Ovary (tissue), 9 donors: ENCODE data around the gene HRH2. TPM values are rescaled to one million over a fixed set of nuclear protein-coding genes. Genes with fewer than 3 reads are reported as not detected.
"Not testable (repeated sequence)": the region's sequence is repeated elsewhere in the genome, so short reads cannot be mapped to it uniquely, and the experiment has no call there.

Source experiments
- DNase-seq, 5 donors: peaks; one replicate each; pipeline ENCODE4 v3.0.0-alpha.2; 2019 to 2020
- H3K27ac ChIP-seq, 2 donors: fragments of 200-600 bp; one replicate each; pipeline versions ENCODE4 v1.5.1 to v1.8.0; 2019 to 2022
- H3K27me3 ChIP-seq: fragments of 200-600 bp; one replicate; pipeline ENCODE4 v1.8.0; 2022
- H3K36me3 ChIP-seq: fragments of 200-600 bp; sonication (generic); one replicate; pipeline ENCODE4 v1.5.1; 2019
- H3K4me1 ChIP-seq: one replicate; pipeline ENCODE4 v1.8.1; 2013; ENCODE audit warnings: mild to moderate bottlenecking, moderate library complexity; ENCODE audit not compliant: insufficient read depth
- H3K4me3 ChIP-seq: fragments of 200-600 bp; sonication (generic); one replicate; pipeline ENCODE4 v1.5.1; 2017
- H3K9me3 ChIP-seq, 2 donors: fragments of 200-600 bp in 1 of 2; sonication (generic) in 1 of 2; one replicate each; pipeline versions ENCODE4 v1.5.1 to v1.8.1; 2013 to 2019; ENCODE audit warnings: mild to moderate bottlenecking in 1 of 2, moderate library complexity in 1 of 2
- CTCF ChIP-seq, 3 donors: fragments of 450-650 bp in 2 of 3; fragments of 200-600 bp in 1 of 3; IDR thresholded peaks; one replicate each; pipeline versions ENCODE4 v1.5.1 to v1.8.0; 2016 to 2022; ENCODE audit warnings: antibody characterized with exemption in 3 of 3, mild to moderate bottlenecking in 1 of 3
- EP300 ChIP-seq: sonication (generic); formaldehyde crosslinking; IDR thresholded peaks from one replicate; pipeline ENCODE4 v1.6.1; 2017; ENCODE audit warnings: antibody characterized with exemption
- POLR2A ChIP-seq: fragments of 450-650 bp; IDR thresholded peaks from one replicate; pipeline ENCODE4 v1.6.1; 2017; ENCODE audit warnings: antibody characterized with exemption, mild to moderate bottlenecking, moderate library complexity
- WGBS, 3 donors: extraction: QIAGEN DNeasy Blood & Tissue Kit in 1 of 3; methylation state at CpG; one replicate each; pipeline versions ENCODE4 v1.1.5 to v1.1.7; 2013 to 2017; 5-methylcytosine and 5-hydroxymethylcytosine counted together
- intact Hi-C, 4 donors: fragments of 100-400 bp; cut with DNase I; formaldehyde crosslinking; loops; one replicate each; pipeline versions ENCODE4 v1.11.0 to v1.15.1; 2022 to 2023
- polyA plus RNA-seq, 2 donors: library from polyadenylated mRNA; stranded (reverse); fragments of 200-250 nt in 1 of 2; fragments of 350-450 nt in 1 of 2; fragmentation: Illumina TruSeq in 1 of 2; extraction: RNeasy Lipid Tissue Mini Kit (QIAGEN cat#74804) in 1 of 2; gene quantifications; one replicate each; pipeline ENCODE4 v1.2.3, GENCODE V29; 2013 to 2014
- total RNA-seq, 7 donors: library from RNA; depleted of rRNA in 2 of 7; stranded (reverse); fragments of >200 nt in 2 of 7; fragmentation: NEBNext Ultra II Directional in 3 of 7; extraction: Animal tissue kit (Norgen Biotek cat#: 25700) in 3 of 7; gene quantifications; one replicate each; pipeline versions ENCODE4 v1.1.0 to v1.2.4, GENCODE V29; 2016 to 2023
- donor health status: DM: no; HTN: no; CAD: no; lungs with moderate emphysema.
- donor health status: DM: no; HTN: no; CAD: no.
- donor health status: Bipolar disorder and iron deficiency.
- donor health status: DM: yes; HTN: yes; CAD: no.
- donor health status: DM: no; HTN: no; CAD: no.
- donor health status: DM: yes; HTN: yes; CAD: no.

The HRH2 gene
- total and polyA plus RNA-seq, 9 donors: 0.23 to 3.3 (median 1.2) TPM

DNA sequence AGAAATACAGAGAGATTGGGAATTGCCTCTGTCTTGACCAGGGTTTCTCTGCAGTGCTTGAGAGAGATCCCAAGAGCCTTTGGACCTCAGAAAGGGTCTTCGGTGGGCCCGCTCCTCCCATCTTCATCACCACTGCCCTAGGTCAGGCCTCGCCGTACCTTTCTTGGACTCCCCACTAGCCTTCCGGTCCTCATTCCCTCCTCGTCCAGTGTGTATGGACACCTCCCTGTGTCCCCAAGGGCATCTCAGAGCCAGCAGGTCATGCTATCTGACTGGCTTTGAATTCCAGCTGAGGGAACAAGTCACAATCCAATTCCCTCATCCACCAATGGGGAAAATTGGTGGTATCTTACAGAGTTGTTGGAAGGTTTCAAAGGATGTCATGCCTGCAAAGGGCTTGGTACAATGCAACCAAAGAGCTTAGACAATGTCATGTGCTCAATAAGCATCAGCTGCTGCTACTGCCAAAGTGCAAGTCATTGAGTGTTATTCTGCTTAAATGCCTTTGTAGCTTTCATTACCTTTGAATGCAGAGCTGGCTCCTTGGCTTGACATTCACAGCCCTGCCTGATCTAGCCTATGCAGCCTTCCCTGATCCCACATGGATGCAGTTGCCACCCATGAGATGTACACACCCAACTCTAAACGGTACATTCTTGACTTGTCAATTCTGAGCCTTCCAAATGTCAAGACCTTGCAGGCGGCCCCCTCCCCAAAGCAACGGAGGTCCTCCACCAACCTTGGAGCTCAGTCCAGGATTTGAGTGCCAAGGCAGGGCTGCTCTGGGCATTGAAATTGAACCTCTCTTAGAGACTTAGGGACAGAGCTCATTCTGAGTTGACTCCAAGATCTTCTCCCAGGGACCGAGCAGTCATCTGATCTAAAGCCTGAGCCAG is 58.0 kb downstream of the HRH2 start:
- no peaks in the 10 kb centered on the region for H3K9me3 ChIP-seq
- no peak overlapping the region for H3K27ac ChIP-seq
- no peaks in the 10 kb centered on the region for H3K27me3 ChIP-seq
- no peak for DNase-seq
- intact Hi-C loops: loop anchor here in 1 of 4 donors (5.0 kb wide), 1 partner anchor 179 kb away; no protein-coding TSS in a partner anchor
- no peak for TF ChIP-seq CTCF (IDR thresholded peaks at IDR 0.05)
- no peak for TF ChIP-seq POLR2A
- TF ChIP-seq EP300: no peak
- WGBS, 3 donors: 86 to 89% (median 89%) methylated on average over 10 of the region's 10 CpGs
- H3K4me1 ChIP-seq: no peaks in the 10 kb centered on the region
- no peaks in the 10 kb centered on the region for H3K36me3 ChIP-seq
- no peak overlapping the region for H3K4me3 ChIP-seq

GRCh38 chr5:175717837-175718236 is 60.0 kb downstream of the HRH2 start:
- Histone ChIP-seq H3K36me3 (no peaks in the 10 kb centered on the region), H3K4me1 (no peaks in the 10 kb centered on the region), H3K4me3 (no peak overlapping the region), H3K27ac (no peak overlapping the region), H3K27me3 (no peaks in the 10 kb centered on the region), H3K9me3 (no peaks in the 10 kb centered on the region)
- WGBS, 3 donors: 80 to 86% (median 86%) methylated on average over 3 of the region's 3 CpGs
- TF ChIP-seq CTCF (IDR thresholded peaks at IDR 0.05) (no peak), EP300 (no peak), POLR2A (no peak)
- intact Hi-C loops: loop anchor here in 1 of 4 donors (5.0 kb wide), 1 partner anchor 181 kb away; no protein-coding TSS in a partner anchor
- DNase-seq: no peak

DNA sequence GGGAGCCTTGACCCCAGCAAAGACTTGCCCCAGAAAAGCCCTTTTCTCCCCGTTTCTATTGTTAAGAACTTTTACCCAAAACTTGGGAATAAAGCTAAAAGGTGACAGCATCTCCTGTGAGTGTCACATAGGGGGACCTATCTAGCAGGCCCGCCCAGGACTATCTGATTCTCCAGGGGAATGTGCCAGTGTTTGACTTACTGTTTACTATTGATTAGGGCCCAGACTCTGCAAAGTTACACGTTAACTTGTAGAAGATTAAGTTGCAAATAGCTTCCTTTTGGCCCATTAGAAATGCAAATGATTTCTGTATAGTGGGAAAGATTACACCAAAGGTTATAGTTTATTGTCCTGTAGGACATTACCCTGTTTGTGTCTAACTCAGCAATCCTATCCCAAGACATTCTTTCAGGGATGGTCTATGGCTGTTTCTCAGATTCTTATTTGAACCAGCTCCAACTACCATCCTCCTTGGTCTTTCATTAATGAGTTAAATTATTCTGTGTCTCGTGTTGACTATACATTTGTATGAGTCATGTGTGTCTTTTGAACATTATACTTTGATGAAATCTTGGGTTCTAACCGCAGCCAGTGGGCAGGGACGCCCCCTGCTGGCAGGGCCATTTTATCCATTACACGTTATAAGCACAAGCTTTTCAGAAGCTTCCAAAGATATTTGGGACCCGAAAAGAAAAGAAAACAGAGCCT is 60.7 kb downstream of the HRH2 start:
- 35 to 38% (median 35%) methylated on average over 8 of the region's 8 CpGs for WGBS, 3 donors
- no peaks in the 10 kb centered on the region for H3K36me3 ChIP-seq
- no peaks in the 10 kb centered on the region for H3K27me3 ChIP-seq
- H3K27ac ChIP-seq: no peak overlapping the region
- H3K4me3 ChIP-seq: no peak overlapping the region
- DNase-seq: no peak
- no peaks in the 10 kb centered on the region for H3K4me1 ChIP-seq
- intact Hi-C loops: loop anchor here in 1 of 4 donors (5.0 kb wide), 1 partner anchor 181 kb away; no protein-coding TSS in a partner anchor
- TF ChIP-seq POLR2A (no peak), EP300 (no peak)
- no peaks in the 10 kb centered on the region for H3K9me3 ChIP-seq

DNA sequence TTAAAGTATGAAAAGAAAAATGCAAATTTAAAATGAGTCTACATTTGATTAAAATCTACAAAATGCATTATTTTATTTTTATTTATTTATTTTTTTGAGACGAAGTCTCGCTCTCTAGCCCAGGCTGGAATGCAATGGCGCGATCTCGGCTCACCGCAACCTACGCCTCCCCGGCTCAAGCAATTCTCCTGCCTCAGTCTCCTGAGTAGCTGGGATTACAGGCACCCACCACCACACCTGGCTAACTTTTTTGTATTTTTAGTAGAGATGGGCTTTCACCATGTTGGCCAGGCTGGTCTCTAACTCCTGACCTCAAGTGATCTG is 61.2 kb downstream of the HRH2 start:
- H3K4me3 ChIP-seq, DNase-seq, H3K27me3 ChIP-seq, H3K27ac ChIP-seq, H3K36me3 ChIP-seq, H3K4me1 ChIP-seq, H3K9me3 ChIP-seq: not testable (repeated sequence)
- 90 to 94% (median 93%) methylated on average over 8 of the region's 8 CpGs for WGBS, 3 donors
- intact Hi-C loops: loop anchor here in 1 of 4 donors (5.0 kb wide), 1 partner anchor 182 kb away; no protein-coding TSS in a partner anchor

DNA sequence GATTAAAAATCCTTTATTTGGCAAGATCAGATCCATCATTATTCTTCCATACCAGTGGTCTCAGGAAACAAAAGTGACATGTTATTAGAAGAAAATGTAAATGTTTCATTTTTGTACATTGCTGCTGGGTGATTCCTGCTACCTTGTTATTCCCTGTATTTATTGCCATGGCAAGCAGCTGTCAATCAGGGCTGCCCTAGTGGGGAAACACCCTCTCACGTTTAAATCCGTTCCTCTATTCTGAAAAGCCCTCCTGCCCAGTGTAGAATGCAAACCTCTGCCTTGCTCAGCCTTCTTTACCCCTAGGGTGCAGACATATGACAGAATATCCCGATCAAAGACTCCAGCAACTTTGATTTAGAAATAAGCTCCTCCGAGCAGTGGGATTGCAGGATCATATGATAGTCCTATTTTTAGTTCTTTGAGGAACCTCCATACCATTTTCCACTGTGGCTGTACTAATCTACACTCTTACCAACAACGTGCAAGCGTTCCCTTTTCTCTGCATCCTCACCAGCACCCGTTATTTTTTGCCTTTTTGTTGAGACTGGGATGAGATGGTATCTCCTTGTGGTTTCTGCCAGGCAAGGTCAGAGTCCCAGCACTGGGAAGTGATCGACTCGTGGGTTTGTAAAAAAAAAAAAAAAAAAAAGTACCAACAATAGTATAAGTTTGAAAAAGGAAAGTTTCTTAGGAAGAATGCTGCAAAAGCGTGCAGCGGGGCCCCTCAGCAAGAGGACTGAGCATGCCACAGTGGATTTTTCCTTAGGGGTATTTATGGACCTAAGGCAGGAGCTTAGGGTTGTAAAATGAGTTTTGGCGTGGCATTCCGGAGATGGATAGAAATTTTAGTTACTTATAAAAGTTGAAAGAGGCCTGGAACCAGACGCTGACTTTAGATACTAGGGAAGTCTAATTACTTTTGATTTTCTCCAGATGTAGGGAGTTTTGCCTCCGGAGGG is 66.7 kb downstream of the HRH2 start:
- 42 to 45% (median 43%) methylated on average over 15 of the region's 15 CpGs for WGBS, 3 donors
- no peak for TF ChIP-seq EP300
- no peak for TF ChIP-seq POLR2A
- TF ChIP-seq CTCF (IDR thresholded peaks at IDR 0.05): no peak
- Histone ChIP-seq H3K27me3 (no peaks in the 10 kb centered on the region), H3K4me1 (no peaks in the 10 kb centered on the region), H3K9me3 (no peaks in the 10 kb centered on the region), H3K4me3 (no peak overlapping the region), H3K27ac (no peak overlapping the region), H3K36me3 (no peaks in the 10 kb centered on the region)
- intact Hi-C loops: no loop called here
- no peak for DNase-seq
